GM18526 (cell line): ENCODE data around the gene ITSN2.

Source experiments
- POLR2A ChIP-seq: IDR thresholded peaks from 3 replicates; pipeline ENCODE4 v1.6.1; 2011; ENCODE audit not compliant: insufficient read length; ENCODE audit errors: extremely low read depth

Gene ITSN2

GRCh38 chr2:24199968-24200590, 160.3 kb downstream of the ITSN2 start:
- no peak for TF ChIP-seq POLR2A

GRCh38 chr2:24191848-24192247, 168.5 kb downstream of the ITSN2 start:
- no peak for TF ChIP-seq POLR2A

GRCh38 chr2:24191156-24191555, 169.2 kb downstream of the ITSN2 start:
- TF ChIP-seq POLR2A, result no peak

GRCh38 chr2:24190503-24190902, 169.8 kb downstream of the ITSN2 start:
- TF ChIP-seq POLR2A, result no peak

- no peak for TF ChIP-seq POLR2A
Observed at GRCh38 chr2:24189551-24189950, 170.8 kb downstream of the ITSN2 start.

- no peak for TF ChIP-seq POLR2A
Observed at GRCh38 chr2:24183366-24184069, 176.8 kb downstream of the ITSN2 start.

GRCh38 chr2:24182507-24182906, 177.8 kb downstream of the ITSN2 start:
- TF ChIP-seq POLR2A, result no peak

- no peak for TF ChIP-seq POLR2A
Observed at GRCh38 chr2:24181849-24182248, 178.5 kb downstream of the ITSN2 start.

GRCh38 chr2:24179683-24180082, 180.7 kb downstream of the ITSN2 start:
- no peak for TF ChIP-seq POLR2A

GRCh38 chr2:24176326-24176725, 184.0 kb downstream of the ITSN2 start:
- no peak for TF ChIP-seq POLR2A

- TF ChIP-seq POLR2A, result no peak
Observed at GRCh38 chr2:24175631-24176187, 184.6 kb downstream of the ITSN2 start.

GRCh38 chr2:24174851-24175277, 185.5 kb downstream of the ITSN2 start, which contains the start of gene FAM228A:
Gene FAM228A, plus strand, starts transcription at chr2:24175053. Its CDS starts 428 bp downstream, at chr2:24175481.
- no peak for TF ChIP-seq POLR2A

- no peak for TF ChIP-seq POLR2A
Observed at GRCh38 chr2:24169023-24169422, 191.3 kb downstream of the ITSN2 start.

- no peak for TF ChIP-seq POLR2A
Observed at GRCh38 chr2:24164416-24164973, 195.8 kb downstream of the ITSN2 start.

GRCh38 chr2:24163601-24164000, 196.7 kb downstream of the ITSN2 start:
- no peak for TF ChIP-seq POLR2A

GRCh38 chr2:24163186-24163585, 197.2 kb downstream of the ITSN2 start:
- TF ChIP-seq POLR2A, result no peak
